ENCODE data around the gene PRMT1. TPM values are rescaled to one million over a fixed set of nuclear protein-coding genes. Genes with fewer than 3 reads are reported as not detected.

Gene PRMT1
- polyA plus RNA-seq, 3 donors from 2014 or later = 125 to 204 (median 188) TPM

DNA sequence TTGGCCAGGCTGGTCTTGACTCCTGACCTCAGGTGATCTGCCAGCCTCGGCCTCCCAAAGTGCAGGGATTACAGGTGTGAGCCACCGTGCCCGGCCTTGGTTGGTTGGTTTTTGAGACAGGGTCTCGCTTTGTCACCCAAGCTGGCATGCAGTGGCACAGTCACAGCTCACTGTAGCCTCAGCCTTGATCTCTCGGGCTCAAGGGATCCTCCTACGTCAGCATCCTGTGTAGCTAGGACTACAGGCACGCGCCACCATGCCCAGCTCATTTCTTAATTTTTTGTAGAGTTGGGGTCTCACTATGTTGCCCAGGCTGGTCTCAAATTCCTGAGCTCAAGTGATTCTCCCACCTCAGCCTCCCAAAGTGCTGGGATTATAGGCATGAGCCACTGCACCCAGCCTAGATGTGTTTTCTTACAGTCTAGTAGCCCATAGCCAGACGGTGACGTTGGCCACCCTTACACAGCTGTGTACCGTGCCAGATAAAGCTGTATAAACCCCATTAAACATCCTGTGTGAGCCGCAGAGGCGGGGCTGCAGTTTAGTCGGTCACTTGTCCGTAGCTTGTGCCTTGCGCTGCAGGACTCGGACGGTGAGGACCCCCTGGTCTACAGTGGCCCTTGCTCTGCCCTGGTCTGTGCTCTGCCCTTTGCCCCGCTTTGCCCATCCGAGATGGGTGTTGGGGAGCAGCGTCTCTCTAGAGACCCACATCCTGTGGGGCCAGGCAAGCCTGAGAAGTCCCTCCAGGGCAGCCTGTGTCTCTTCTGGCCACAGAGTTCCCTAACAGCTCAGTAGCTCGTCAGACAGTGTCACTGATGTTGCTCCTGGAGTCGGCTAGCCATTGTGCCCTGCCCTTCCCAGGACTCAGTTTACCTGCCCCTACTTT, 21.3 kb upstream of the PRMT1 start:
- peak; percentile 61 to 62 (median 61) for DNase-seq
- Mint-ChIP-seq H3K36me3 (peaks cover 4 to 11% (median 6%) of the 10 kb centered on the region in 3 donors), H3K27me3 (ENCODE audit: low read depth in 3 of 3) (peaks cover 2 to 7% (median 5%) of the 10 kb centered on the region in 3 donors), H3K4me1 (peaks cover 18 to 20% of the 10 kb centered on the region in 2 donors), H3K4me3 (peak overlapping the region; percentile 47 to 74 (median 67)), H3K27ac (peak overlapping the region; percentile 81 to 99 (median 96)), H3K9me3 (no peaks in the 10 kb centered on the region)

GRCh38 chr19:49656456-49657109, 20.5 kb upstream of the PRMT1 start:
- H3K36me3 Mint-ChIP-seq = peaks cover 4 to 11% (median 6%) of the 10 kb centered on the region in 3 donors
- H3K27ac Mint-ChIP-seq = peak overlapping the region; percentile 81 to 99 (median 96)
- H3K4me3 Mint-ChIP-seq = peak overlapping the region in 3 of 5 donors; percentile 1 to 74 (median 69)

DNA sequence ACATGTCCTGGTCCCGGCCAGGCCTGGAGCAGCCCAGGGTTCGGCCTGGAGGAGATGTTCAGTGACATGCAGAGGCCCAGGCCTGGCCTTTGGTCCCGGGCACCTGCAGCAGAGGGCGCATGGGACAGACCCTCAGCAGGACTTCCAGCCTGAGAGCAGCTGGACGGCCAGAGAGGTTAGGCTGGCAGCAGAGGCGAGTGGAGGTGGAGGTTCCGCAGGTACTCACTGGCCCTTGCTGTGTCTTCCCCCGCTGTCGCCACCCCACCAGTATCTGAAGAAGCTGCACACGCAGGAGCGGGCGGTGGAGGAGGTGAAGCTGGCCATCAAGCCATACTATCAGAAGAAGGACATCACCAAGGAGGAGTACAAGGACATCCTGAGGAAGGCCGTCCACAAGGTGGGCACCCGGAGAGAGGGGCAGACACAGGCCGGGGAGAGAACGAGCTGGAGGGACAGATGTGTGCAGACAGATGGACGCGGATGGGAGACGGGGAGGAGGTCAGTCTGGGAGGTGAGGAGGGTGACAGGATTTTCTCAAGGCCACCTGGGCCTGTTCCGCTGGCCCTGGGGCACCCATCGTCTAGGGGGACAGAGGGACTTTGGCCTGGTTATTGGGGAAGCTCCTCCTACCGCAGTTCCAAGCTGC, 19.5 kb upstream of the PRMT1 start:
- Mint-ChIP-seq H3K36me3 (peaks cover 4 to 11% (median 6%) of the 10 kb centered on the region in 3 donors), H3K9me3 (no peaks in the 10 kb centered on the region), H3K4me3 (no peak overlapping the region), H3K4me1 (peaks cover 18 to 22% of the 10 kb centered on the region in 2 donors), H3K27ac (peak overlapping the region in 2 of 6 donors; percentile 46 to 67), H3K27me3 (ENCODE audit: low read depth in 3 of 3) (peaks cover 3 to 7% (median 5%) of the 10 kb centered on the region in 3 donors)
- DNase-seq = no peak

More at GRCh38 chr19:49656456-49657109, 20.5 kb upstream of the PRMT1 start:
- Mint-ChIP-seq H3K4me1 (peaks cover 18 to 20% of the 10 kb centered on the region in 2 donors), H3K9me3 (no peaks in the 10 kb centered on the region), H3K27me3 (ENCODE audit: low read depth in 3 of 3) (peaks cover 2 to 7% (median 5%) of the 10 kb centered on the region in 3 donors)
- DNase-seq = no peak

GRCh38 chr19:49658139-49658517, 18.9 kb upstream of the PRMT1 start:
- Mint-ChIP-seq H3K27ac (peak overlapping the region in 1 of 6 donors; percentile 46), H3K4me1 (peaks cover 19 to 27% of the 10 kb centered on the region in 2 donors), H3K9me3 (no peaks in the 10 kb centered on the region), H3K4me3 (no peak overlapping the region), H3K36me3 (peaks cover 4 to 11% (median 6%) of the 10 kb centered on the region in 3 donors), H3K27me3 (ENCODE audit: low read depth in 3 of 3) (peaks cover 3 to 7% (median 4%) of the 10 kb centered on the region in 3 donors)
- no peak for DNase-seq

DNA sequence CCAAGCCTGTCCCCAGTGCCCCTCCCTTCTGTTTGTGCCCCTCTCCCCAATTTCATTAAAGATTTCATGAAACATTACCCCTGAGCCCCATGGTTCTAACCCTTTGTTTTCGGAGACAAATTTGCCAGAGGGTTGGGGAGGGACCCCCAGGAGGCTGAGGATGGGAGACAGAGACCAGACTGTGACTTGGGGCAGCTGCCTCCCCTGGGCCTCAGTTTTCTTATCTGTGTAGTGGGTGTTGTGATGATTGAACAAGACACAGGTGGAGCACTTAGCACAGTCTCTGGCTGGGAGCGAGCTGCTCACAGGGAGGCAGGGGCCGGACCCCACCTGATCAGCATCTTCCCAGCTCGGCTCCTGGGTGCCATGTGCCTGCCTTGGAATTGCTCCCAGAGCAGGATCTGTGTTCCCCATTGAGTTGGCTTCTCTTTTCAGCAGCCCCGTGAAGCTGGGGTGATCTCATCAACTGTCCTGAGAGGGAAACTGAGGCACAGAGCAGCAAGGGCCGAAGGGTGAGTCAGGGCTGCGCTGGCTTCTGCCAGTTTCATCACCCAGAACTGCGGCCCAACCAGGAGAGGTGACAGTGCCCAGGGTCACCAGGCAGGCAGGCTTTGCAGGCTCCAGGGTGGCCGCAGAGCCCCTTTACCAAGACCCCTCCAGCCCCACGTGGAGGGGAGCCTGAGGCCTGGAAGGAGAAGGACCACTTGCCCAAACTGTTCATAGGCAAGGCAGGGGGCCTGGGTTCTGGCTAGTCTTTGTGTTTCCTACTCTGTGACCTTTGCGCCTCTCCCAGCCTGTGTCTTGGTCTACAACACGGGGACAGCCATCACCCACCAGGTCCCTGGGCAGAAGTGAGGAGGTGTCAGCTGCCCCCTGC, 18.3 kb upstream of the PRMT1 start:
- Mint-ChIP-seq H3K27ac (peak overlapping the region in 2 of 6 donors; percentile 46 to 53), H3K4me3 (no peak overlapping the region), H3K36me3 (peaks cover 4 to 11% (median 6%) of the 10 kb centered on the region in 3 donors), H3K27me3 (ENCODE audit: low read depth in 3 of 3) (peaks cover 4 to 10% (median 4%) of the 10 kb centered on the region in 3 donors), H3K9me3 (no peaks in the 10 kb centered on the region), H3K4me1 (peaks cover 25 to 32% of the 10 kb centered on the region in 2 donors)
- DNase-seq = no peak

GRCh38 chr19:49660338-49660961, 16.6 kb upstream of the PRMT1 start:
- Mint-ChIP-seq H3K27ac (peak overlapping the region in 5 of 6 donors; percentile 15 to 57 (median 21)), H3K9me3 (no peaks in the 10 kb centered on the region), H3K4me1 (peaks cover 34 to 35% of the 10 kb centered on the region in 2 donors), H3K4me3 (no peak overlapping the region), H3K36me3 (peaks cover 0 to 4% (median 0%) of the 10 kb centered on the region in 3 donors), H3K27me3 (ENCODE audit: low read depth in 3 of 3) (peaks cover 8 to 13% (median 10%) of the 10 kb centered on the region in 3 donors)
- DNase-seq = no peak

GRCh38 chr19:49662011-49662410, 15.1 kb upstream of the PRMT1 start:
- peaks cover 7 to 14% (median 12%) of the 10 kb centered on the region in 3 donors for H3K27me3 Mint-ChIP-seq (ENCODE audit: low read depth in 3 of 3)
- H3K36me3 Mint-ChIP-seq = peaks cover 0 to 4% (median 0%) of the 10 kb centered on the region in 3 donors
- no peaks in the 10 kb centered on the region for H3K9me3 Mint-ChIP-seq
- DNase-seq = no peak
- H3K4me1 Mint-ChIP-seq = peaks cover 37 to 44% of the 10 kb centered on the region in 2 donors
- H3K4me3 Mint-ChIP-seq = peak overlapping the region in 1 of 5 donors; percentile 18
- H3K27ac Mint-ChIP-seq = peak overlapping the region in 1 of 6 donors; percentile 39

GRCh38 chr19:49663224-49663623, 13.8 kb upstream of the PRMT1 start:
- Mint-ChIP-seq H3K36me3 (no peaks in the 10 kb centered on the region), H3K27me3 (ENCODE audit: low read depth in 3 of 3) (peaks cover 7 to 12% (median 11%) of the 10 kb centered on the region in 3 donors), H3K4me3 (peak overlapping the region; percentile 96 to 99 (median 97)), H3K9me3 (no peaks in the 10 kb centered on the region), H3K4me1 (peaks cover 44 to 50% of the 10 kb centered on the region in 2 donors), H3K27ac (peak overlapping the region; percentile 93 to 99 (median 96))
- no peak for DNase-seq

DNA sequence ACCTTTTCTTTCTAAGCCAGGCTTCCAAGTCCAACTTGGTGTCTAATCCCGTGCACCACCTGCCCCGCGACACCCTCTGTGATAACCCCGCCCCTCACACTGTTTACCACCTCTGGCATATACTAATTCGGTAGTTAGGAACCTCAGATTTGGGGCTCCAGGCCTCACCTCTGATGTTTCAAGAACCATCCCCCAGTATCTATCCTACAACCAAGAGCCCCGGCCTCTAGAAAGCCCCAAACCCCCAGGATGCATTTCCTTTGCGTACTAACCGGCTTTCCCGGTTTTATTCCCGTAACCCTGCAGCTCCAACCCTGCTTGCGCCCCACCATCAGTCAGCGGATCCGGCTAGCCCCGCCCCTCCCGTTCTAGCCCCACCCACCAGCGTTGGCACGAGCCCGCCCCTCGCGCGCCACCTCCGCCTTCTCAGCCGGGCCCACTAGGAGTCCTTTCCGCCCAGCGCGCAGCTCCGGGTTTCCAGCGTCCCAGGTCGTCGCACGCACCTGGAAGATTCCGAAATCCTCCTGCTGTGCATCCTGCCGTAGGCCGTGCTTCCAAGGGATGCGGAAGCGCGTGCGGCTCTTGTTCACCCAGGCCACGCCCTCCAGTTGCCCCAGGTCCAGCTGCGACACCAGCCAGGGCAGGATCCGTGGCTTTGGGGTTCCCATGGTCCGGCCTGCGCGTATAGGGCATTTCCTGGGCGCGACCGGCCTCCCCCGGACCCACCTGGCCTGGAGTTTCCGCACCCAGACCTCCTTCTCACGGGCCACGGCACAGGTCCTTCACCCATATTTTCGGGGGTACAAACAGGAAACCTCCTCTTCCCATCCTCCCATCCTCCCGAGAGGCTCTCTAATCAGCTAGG, 12.7 kb upstream of the PRMT1 start:
- Mint-ChIP-seq H3K36me3 (peaks cover 0 to under 1% (median 0%) of the 10 kb centered on the region in 3 donors), H3K27me3 (ENCODE audit: low read depth in 3 of 3) (peaks cover 7 to 12% (median 11%) of the 10 kb centered on the region in 3 donors), H3K9me3 (no peaks in the 10 kb centered on the region), H3K4me1 (peaks cover 44 to 50% of the 10 kb centered on the region in 2 donors), H3K4me3 (peak overlapping the region; percentile 96 to 99 (median 97)), H3K27ac (peak overlapping the region; percentile 93 to 99 (median 96))
- peak; percentile 80 to 85 (median 82) for DNase-seq

- peak in 1 of 3 donors; percentile 27 for DNase-seq
- Mint-ChIP-seq H3K9me3 (no peaks in the 10 kb centered on the region), H3K27ac (peak overlapping the region; percentile 93 to 99 (median 96)), H3K4me1 (peaks cover 44 to 50% of the 10 kb centered on the region in 2 donors), H3K4me3 (peak overlapping the region; percentile 96 to 99 (median 97)), H3K27me3 (ENCODE audit: low read depth in 3 of 3) (peaks cover 7 to 12% (median 11%) of the 10 kb centered on the region in 3 donors), H3K36me3 (peaks cover 0 to 5% (median 3%) of the 10 kb centered on the region in 3 donors)
These were observed 12.1 kb upstream of the PRMT1 start for GRCh38 chr19:49665036-49665350.

DNA sequence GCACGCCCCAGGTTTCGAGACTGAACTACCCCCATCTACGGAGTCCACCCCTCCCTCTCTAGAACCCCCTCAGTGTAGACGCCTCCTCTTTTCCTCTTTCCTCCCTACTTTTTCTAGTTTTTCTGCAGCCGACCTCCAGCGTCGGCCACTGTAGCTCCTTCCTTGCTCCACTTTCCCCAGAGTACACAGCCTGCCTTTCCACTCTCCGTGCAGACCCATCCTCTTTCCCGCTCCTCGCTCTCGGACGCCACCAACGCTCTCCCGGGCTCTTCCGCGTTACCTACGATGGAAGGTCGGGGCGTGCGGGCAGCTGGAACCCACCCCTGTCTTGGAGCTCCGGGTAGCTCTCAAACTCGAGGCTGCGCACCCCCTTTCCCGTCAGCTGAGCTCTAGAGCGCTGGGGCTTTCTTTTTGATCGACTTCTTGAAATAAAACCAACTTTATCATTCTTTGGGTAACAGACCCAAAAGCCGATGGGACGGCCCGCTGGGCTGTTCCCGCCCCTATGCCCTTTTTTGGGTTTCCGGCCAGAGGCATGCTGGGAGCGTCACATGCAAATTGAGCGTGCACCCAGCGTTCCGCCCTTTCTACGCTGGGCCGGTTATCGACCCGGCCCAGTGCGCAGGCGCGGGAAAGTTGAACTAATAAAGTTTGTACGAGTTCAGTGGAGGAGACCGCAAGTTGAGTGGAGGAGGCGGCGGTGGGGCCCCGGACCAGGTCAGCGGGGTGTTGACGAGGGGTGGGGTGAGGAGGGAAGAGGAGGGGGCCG, 11.5 kb upstream of the PRMT1 start, which contains the start of the genes BCL2L12 and IRF3:
BCL2L12 (plus strand) TSS at position 583 of the 769 bp plus-strand sequence. CDS start 760 bp downstream, outside the sequence.
IRF3 (minus strand) TSS at position 507 of the 769 bp plus-strand sequence. CDS start 1,019 bp downstream, outside the sequence.
- peaks cover 44 to 45% of the 10 kb centered on the region in 2 donors for H3K4me1 Mint-ChIP-seq
- peak within 1 kb of the TSS; percentile 96 to 99 (median 97) for H3K4me3 Mint-ChIP-seq
- no peaks in the 10 kb centered on the region for H3K9me3 Mint-ChIP-seq
- peak within 1 kb of the TSS; percentile 93 to 99 (median 96) for H3K27ac Mint-ChIP-seq
- peaks cover 0 to 5% (median 3%) of the 10 kb centered on the region in 3 donors for H3K36me3 Mint-ChIP-seq
- peaks cover 7 to 12% (median 11%) of the 10 kb centered on the region in 3 donors for H3K27me3 Mint-ChIP-seq (ENCODE audit: low read depth in 3 of 3)
- DNase-seq = peak; percentile 98

Measured in immature natural killer cell (primary cell).